Tibial nerve (tissue), 4 donors: ENCODE measurements around the gene WWC2. TPM values are rescaled to one million over a fixed set of nuclear protein-coding genes. Genes with fewer than 3 reads are reported as not detected.

ENCODE experiments used
- DNase-seq, 2 donors: peaks; one replicate each; pipeline ENCODE4 v3.0.0-alpha.2; 2019; ENCODE audit warnings: low spot score in 2 of 2
- H3K27ac ChIP-seq, 4 donors: fragments of 200-600 bp; sonication (generic) in 3 of 4; one replicate each; pipeline ENCODE4 v1.5.1; 2017 to 2019; ENCODE audit warnings: mild to moderate bottlenecking in 1 of 4
- H3K27me3 ChIP-seq, 2 donors: fragments of 200-600 bp; sonication (generic) in 1 of 2; one replicate each; pipeline versions ENCODE4 v1.5.1 to v1.6.0; 2017 to 2019
- H3K36me3 ChIP-seq, 3 donors: fragments of 200-600 bp; sonication (generic); one replicate each; pipeline ENCODE4 v1.5.1; 2018 to 2019
- H3K4me1 ChIP-seq, 4 donors: fragments of 200-600 bp; sonication (generic) in 3 of 4; one replicate each; pipeline ENCODE4 v1.5.1; 2017 to 2019
- H3K4me3 ChIP-seq, 4 donors: fragments of 200-600 bp; sonication (generic) in 3 of 4; one replicate each; pipeline ENCODE4 v1.5.1; 2017 to 2019; ENCODE audit warnings: mild to moderate bottlenecking in 1 of 4, moderate library complexity in 1 of 4
- H3K9me3 ChIP-seq, 4 donors: fragments of 200-600 bp; sonication (generic) in 3 of 4; one replicate each; pipeline ENCODE4 v1.5.1; 2017 to 2019
- CTCF ChIP-seq, 5 experiments: fragments of 200-600 bp in 3 of 5; fragments of 450-650 bp in 2 of 5; sonication (generic) in 3 of 5; IDR thresholded peaks; one replicate each; pipeline ENCODE4 v1.5.1; 2016 to 2019; ENCODE audit warnings: antibody characterized with exemption in 5 of 5, mild to moderate bottlenecking in 3 of 5, moderate library complexity in 2 of 5
- EP300 ChIP-seq, 2 donors: sonication (generic); formaldehyde crosslinking; IDR thresholded peaks; one replicate each; pipeline ENCODE4 v1.6.1; 2017; ENCODE audit warnings: antibody characterized with exemption in 2 of 2, mild to moderate bottlenecking in 1 of 2
- POLR2A ChIP-seq, 2 donors: fragments of 450-650 bp; IDR thresholded peaks; one replicate each; pipeline ENCODE4 v1.6.1; 2017; ENCODE audit warnings: antibody characterized with exemption in 2 of 2, mild to moderate bottlenecking in 2 of 2, moderate library complexity in 2 of 2
- WGBS, 2 donors: methylation state at CpG; one replicate each; pipeline ENCODE4 v1.1.5; 2018; 5-methylcytosine and 5-hydroxymethylcytosine counted together
- total RNA-seq, 4 donors: library from RNA; depleted of rRNA; stranded (reverse); fragments of >200 nt; gene quantifications; one replicate each; pipeline ENCODE4 v1.1.0, GENCODE V29; 2016

Gene WWC2
- total RNA-seq, 4 donors from 2014 or later = 38.2 to 60.9 (median 42.9) TPM

DNA sequence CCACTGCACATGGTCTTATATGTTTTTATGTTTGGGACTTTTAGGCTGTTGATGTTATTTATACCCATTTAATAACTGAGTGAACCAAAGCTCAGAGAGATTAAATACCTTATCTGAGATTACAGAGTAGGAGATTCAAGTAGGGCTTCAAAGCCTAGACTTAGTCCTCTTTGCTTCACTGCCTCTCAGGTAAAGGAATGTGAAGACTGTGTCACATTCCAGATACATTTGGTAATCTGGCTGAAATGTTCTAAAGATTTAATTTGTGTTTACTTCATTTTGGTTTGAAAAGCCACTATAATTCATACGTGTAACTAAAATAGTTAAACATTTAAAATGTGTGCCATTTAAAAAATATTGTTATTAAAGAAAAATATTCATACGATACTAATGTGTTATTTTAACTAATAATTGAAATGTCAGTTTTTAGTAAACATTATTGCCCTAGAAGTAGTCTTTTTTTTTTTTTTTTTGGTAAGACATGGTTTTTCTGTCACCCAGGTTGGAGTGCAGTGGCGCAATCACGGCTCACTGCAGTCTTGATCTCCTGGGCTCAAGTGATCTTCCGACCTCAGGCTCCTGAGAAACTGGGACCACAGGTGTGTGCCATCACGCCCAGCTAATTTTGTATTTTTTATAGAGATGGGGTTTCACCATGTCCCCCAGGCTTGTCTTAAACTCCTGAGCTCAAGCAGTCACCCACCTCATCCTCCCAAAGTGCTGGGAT, 54.3 kb downstream of the WWC2 start:
- peaks cover 0 to 14% (median 0%) of the 10 kb centered on the region in 4 donors for H3K4me1 ChIP-seq
- 92 to 95% methylated on average over 6 of the region's 6 CpGs for WGBS, 2 donors
- no peak overlapping the region for H3K27ac ChIP-seq
- DNase-seq = no peak
- H3K4me3 ChIP-seq = no peak overlapping the region
- no peaks in the 10 kb centered on the region for H3K36me3 ChIP-seq
- TF ChIP-seq EP300 (IDR thresholded peaks at IDR 0.05) (no peak), CTCF (IDR thresholded peaks at IDR 0.05) (no peak), POLR2A (IDR thresholded peaks at IDR 0.05) (no peak)
- no peaks in the 10 kb centered on the region for H3K27me3 ChIP-seq
- H3K9me3 ChIP-seq = no peaks in the 10 kb centered on the region

DNA sequence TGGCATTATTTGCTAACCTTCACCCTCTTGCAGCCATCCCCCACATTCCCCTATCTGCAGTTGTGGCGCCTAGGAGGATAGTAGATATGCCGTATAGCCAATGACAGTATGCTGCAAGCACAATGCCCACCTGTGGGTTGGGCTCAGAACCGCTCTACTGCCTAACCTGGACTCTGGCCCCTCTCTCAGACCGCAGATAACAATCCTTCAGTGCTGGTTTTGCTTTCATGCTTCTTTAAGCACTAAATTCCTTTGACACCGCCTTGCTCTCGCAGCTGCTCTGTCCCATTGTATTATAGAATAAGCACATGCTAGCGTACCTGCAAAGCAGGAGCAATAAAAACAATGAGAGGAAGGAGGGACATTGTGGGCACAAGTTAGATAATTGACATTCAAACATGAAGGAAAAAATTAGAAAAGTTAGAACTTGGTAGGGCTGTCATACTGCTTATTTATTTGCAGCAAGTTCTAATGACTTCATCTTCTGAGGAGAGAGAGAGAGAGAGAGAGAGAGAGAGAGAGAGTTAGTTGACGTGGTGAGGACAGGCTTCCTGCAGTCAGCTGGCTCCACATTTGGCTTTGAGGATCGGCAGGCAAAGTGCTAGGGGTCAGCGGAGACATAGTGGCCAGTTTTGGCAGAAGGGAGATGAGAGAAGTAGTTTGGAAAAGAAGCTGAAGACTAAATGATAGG, 55.8 kb downstream of the WWC2 start:
- TF ChIP-seq EP300 (IDR thresholded peaks at IDR 0.05) = no peak
- no peak for TF ChIP-seq CTCF (IDR thresholded peaks at IDR 0.05)
- no peak for TF ChIP-seq POLR2A (IDR thresholded peaks at IDR 0.05)
- DNase-seq = no peak
- no peaks in the 10 kb centered on the region for H3K36me3 ChIP-seq
- peaks cover 0 to 9% (median 0%) of the 10 kb centered on the region in 4 donors for H3K4me1 ChIP-seq
- WGBS, 2 donors = 67 to 70% methylated on average over 10 of the region's 10 CpGs
- H3K27ac ChIP-seq = no peak overlapping the region
- H3K27me3 ChIP-seq = no peaks in the 10 kb centered on the region
- no peak overlapping the region for H3K4me3 ChIP-seq
- no peaks in the 10 kb centered on the region for H3K9me3 ChIP-seq

DNA sequence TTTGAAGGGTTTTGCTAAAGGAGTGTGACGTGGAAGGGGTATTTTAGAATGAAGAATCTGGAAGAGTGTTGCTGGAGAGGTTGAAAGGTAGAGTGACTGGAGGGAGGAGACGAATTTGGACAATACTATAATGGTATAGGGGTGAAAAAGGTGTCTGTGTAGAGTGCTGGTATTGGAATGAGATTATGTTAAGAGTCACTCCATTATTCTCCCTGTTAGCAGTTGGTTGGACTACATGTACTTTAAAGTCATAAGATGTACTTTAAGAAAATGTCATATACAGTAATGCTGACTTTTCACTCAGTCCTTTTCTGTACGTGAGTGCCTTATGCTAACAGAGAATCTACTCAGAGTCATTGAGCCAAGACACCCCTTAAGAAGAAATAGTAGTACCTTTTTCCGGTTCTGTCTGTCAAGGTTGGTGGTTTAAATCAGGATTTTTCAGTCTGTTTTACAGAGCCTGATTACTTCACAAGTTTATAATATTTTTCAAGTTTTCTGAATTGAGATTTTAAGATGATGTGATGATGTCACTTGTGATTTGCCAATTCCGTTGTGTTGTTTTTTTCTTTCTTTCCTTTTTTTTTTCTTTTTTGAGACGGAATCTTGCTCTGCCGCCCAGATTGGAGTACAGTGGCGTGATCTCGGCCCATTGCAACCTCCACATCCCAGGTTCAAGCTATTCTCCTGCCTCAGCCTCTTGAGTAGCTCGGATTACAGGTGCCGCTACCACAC, 56.6 kb downstream of the WWC2 start:
- no peak overlapping the region for H3K27ac ChIP-seq
- TF ChIP-seq EP300 (IDR thresholded peaks at IDR 0.05) (no peak), CTCF (IDR thresholded peaks at IDR 0.05) (no peak), POLR2A (IDR thresholded peaks at IDR 0.05) (no peak)

GRCh38 chr4:183157215-183157614, 58.2 kb downstream of the WWC2 start:
- WGBS, 2 donors = 90 to 94% methylated on average over 7 of the region's 7 CpGs
- peaks cover 0 to 9% (median 0%) of the 10 kb centered on the region in 4 donors for H3K4me1 ChIP-seq
- no peaks in the 10 kb centered on the region for H3K9me3 ChIP-seq
- no peaks in the 10 kb centered on the region for H3K27me3 ChIP-seq
- H3K4me3 ChIP-seq = no peak overlapping the region
- no peak overlapping the region for H3K27ac ChIP-seq
- H3K36me3 ChIP-seq = no peaks in the 10 kb centered on the region
- TF ChIP-seq CTCF (IDR thresholded peaks at IDR 0.05) = no peak
- no peak for TF ChIP-seq EP300 (IDR thresholded peaks at IDR 0.05)
- no peak for TF ChIP-seq POLR2A (IDR thresholded peaks at IDR 0.05)
- no peak for DNase-seq

More for the DNA sequence above, 56.6 kb downstream of the WWC2 start:
- no peak for DNase-seq
- H3K36me3 ChIP-seq = no peaks in the 10 kb centered on the region
- H3K4me1 ChIP-seq = peaks cover 0 to 9% (median 0%) of the 10 kb centered on the region in 4 donors
- H3K9me3 ChIP-seq = no peaks in the 10 kb centered on the region
- no peak overlapping the region for H3K4me3 ChIP-seq
- no peaks in the 10 kb centered on the region for H3K27me3 ChIP-seq
- 91% methylated on average over 11 of the region's 11 CpGs for WGBS, 2 donors
